Dermis microvascular lymphatic vessel endothelial cell (primary cell): ENCODE data around the gene FLT1. TPM values are rescaled to one million over a fixed set of nuclear protein-coding genes. Genes with fewer than 3 reads are reported as not detected.
A peak's percentile ranks its signal among the peaks of the same experiment; 100 is the strongest.

Source experiments
- DNase-seq, 2 donors: peaks; one replicate each; pipeline versions ENCODE4 v3.0.0 to v3.0.0-alpha.2; 2010; ENCODE audit warnings: low read depth in 2 of 2
- total RNA-seq: library from RNA; depleted of rRNA; stranded (reverse); fragments of >200 nt; gene quantifications from 2 replicates; pipeline ENCODE4 v1.2.1, GENCODE V29; 2014

The FLT1 gene
- total RNA-seq, 1 donor from 2014 or later = 31.6 TPM

DNA sequence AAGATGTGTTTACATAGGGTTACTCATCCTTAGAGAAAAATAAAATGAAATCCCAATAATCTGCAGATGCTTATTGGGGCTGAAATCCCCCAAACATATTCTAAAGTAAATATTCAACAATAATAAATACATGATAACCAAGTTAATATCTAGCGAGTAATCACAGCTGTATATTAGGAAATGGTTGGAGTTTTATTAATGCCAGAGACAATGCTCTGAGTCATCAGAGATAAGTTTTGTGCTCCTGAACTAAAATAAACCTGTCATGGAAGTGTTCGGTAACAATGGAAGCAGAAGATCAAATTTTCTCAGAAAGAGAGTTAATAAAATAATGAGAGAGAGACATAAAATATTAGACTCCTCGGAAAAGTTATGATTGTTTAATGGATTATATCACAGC lies 31.4 kb downstream of the FLT1 start:
- DNase-seq = peak; percentile 30 to 78

DNA sequence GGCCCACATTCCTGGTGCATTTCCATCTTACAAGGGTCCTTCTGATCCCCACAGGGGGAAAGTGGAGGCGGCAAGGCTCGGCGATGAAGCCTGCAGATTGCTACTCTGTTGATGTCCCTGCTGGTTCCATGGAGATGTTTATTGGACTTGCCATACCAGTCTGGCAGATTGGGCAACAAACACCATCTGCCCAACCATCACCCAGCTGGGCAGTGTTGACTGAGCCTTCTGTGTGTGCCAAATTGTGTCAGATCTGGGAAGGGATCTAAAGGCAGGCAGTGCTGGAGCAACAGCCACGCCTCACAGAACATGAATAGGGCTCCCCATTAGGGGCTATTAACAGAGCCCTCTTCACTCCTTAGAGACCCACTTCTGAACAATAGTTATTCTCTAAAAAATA lies 35.0 kb downstream of the FLT1 start:
- no peak for DNase-seq

- DNase-seq = no peak
Measured at GRCh38 chr13:28458608-28459007, 36.3 kb downstream of the FLT1 start.

GRCh38 chr13:28458051-28458450 lies 36.9 kb downstream of the FLT1 start:
- DNase-seq = no peak

DNA sequence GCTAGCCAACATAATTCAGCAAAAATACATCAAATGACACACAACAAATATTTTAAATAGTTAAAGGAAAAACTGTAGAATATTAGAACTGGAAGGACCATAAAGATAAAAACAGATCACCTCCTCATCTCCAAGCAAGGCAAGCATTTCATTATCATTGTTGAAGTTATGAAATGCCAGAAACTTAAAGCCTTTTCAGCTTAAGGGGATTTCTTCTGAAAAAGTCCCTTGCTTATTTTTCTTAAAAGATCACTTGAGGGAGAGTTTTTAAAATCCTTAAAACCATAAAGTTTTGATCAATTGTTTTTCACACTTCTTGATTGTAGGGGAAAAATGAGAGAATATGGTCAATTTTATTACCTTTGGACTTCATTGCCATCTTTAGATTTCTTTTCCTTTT lies 37.4 kb downstream of the FLT1 start:
- no peak for DNase-seq

DNA sequence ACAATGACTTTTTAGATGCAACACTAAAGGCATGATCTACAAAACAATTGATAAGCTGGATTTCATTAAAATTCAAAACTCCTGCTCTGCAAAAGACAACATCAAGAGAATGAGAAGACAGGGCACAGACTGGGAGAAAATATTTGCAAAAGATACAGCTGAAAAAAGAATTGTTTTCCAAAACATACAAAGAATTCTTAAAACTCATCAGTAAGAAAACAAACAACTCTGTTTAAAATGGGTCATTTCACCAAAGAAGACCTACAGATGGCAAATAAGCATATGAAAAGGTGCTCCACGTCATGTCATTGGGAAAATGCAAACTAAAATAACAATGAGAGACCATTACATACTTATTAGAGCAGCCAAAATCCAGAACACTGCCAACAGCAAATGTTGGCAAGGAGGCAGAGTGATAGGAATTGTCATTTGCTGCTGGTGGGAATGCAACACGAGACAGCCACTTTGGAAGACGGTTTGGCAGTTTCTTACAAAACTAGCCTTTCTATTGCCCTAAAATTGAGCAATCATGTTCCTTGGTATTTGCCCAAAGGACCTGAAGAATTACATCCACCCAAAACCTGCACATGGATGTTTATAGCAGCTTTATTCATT lies 39.2 kb downstream of the FLT1 start:
- no peak for DNase-seq

DNA sequence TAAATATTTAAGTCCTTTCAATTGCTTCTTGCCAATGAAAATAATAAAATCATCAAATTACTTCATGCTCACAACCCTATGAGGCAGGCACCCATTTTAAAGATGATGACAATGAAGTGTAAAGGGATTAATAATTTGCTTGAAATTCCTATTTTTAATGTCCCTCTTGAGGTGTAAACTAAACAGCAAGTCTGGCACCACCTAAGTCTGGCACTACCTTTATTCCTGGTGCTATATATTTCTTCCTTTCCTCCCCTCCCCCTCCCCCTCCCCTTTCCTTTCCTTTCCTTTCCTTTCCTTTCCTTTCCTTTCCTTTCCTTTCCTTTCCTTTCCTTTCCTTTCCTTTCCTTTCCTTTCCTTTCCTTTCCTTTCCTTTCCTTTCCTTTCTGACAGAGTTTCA lies 42.2 kb downstream of the FLT1 start:
- DNase-seq = no peak

DNA sequence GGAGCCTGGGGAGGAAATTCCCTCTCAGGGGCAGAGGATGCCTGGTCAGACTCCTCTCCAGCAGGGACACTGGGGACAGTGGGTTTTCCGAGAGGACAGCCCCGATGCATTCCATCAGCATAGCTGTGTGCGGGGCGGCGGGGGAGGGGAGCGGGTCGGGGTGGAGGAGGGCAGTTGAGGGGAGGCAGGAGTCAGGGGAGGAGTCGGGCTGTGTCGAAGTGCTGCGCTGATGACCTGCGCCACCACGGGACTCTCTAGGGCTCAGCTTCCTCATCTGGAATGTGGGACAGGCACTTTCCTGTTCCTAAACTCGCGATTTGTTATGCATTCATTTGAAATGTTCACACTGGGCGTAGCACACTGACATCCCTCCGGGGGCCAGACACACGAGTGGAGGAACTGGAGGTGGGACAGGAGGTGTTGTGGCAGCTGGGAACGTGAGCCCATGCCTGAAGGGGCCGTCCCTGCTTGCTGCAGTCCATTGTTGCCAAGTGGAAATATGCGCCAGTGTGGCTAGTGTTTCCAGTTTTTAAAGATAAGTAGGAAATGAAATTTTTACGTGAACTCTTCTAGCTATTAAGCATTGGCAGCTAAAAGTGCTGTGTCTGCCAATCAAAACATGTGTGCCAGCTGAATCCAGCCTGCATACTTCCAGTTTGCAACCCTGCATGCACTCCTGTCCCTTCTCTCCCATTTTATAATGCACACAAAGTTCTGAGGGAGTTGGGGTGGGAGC lies 43.3 kb downstream of the FLT1 start:
- DNase-seq = peak; percentile 93

GRCh38 chr13:28449826-28450773 lies 44.8 kb downstream of the FLT1 start:
- DNase-seq = peak in 1 of 2 donors; percentile 77

DNA sequence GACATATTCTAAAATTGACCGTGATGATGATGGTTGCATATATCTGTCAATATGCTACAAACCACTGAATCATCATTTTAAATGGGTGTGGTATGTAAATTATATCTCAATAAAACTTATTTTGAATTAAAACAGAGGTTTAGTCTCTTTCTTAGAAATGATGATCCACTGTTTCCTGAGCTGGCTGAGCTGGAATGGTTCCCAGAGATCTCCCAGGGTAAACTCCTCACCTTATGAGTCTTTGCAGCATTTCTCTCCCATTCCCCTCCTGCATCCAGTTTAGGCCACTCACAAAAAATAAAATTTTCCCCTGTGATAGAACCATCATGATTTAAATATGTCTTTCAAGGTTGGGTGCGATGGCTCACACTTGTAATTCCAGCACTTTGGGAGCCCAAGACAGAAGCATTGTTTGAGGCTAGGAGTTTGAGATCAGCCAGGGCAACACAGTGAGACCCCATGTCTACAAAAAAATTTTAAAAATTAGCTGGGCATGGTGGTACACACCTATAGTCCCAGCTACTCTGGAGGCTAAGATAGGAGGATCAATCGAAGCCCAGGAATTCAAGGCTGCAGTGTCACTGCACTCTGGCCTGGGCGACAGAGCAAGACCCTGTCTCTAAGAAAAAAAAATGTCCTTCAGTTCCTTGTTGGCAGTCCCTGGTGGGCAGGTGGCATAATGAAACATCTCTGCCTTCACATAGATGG lies 46.1 kb downstream of the FLT1 start:
- no peak for DNase-seq

GRCh38 chr13:28447989-28448388 lies 46.9 kb downstream of the FLT1 start:
- no peak for DNase-seq

DNA sequence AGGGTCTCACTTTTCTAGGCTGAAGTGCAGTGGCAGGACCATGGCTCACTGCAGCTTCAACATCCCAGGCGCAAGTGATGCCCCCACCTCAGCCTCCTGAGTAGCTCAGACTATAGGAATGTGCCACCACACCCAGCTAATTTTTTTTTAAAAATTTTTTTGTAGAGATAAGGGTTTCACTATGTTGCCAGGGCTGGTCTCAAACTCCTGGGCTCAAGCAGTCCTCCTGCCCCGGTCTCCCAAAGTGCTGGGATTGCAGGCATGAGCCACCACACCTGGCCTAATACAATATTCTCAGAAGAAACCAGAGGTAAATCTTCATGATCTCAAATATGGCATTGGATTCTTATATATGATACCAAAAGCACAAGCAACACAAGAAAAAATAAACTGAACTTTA lies 47.7 kb downstream of the FLT1 start:
- DNase-seq = no peak

DNA sequence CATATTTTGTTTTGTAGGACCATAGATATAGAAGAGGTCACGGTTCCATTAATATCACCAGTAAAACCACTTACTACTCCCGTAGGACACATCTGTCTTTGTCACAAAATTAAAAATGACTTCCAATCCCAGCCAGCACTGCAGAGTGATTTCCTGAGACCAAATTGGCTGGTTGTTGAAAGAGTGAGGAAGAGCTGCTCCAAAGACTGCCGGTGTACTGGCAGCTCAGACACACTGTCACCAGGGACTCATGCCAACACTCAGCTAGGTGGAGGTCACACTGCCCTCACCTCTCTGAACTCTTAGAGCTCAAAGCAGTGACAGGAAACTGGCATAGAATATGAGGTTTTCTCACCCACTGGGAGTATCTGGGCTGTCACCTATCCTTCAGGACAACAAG lies 52.1 kb downstream of the FLT1 start:
- DNase-seq = peak in 1 of 2 donors; percentile 52

DNA sequence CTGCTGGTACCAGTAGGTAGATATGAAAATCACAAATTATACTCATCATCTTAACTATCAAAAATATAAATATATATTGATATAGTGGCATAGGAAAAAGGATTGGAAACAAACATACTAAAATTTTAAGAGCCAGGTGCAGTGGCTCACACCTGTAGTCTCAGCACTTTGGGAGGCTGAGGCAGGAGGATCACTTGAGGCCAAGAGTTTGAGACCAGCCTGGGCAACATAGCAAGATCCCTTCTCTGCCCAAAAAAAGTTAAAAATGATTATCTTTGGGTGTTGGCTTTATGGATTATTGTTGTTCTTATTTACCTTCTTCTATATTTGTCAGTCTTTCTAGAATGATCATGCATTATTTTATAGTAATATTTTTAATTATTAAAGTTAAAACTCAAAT lies 53.4 kb downstream of the FLT1 start:
- DNase-seq = no peak

DNA sequence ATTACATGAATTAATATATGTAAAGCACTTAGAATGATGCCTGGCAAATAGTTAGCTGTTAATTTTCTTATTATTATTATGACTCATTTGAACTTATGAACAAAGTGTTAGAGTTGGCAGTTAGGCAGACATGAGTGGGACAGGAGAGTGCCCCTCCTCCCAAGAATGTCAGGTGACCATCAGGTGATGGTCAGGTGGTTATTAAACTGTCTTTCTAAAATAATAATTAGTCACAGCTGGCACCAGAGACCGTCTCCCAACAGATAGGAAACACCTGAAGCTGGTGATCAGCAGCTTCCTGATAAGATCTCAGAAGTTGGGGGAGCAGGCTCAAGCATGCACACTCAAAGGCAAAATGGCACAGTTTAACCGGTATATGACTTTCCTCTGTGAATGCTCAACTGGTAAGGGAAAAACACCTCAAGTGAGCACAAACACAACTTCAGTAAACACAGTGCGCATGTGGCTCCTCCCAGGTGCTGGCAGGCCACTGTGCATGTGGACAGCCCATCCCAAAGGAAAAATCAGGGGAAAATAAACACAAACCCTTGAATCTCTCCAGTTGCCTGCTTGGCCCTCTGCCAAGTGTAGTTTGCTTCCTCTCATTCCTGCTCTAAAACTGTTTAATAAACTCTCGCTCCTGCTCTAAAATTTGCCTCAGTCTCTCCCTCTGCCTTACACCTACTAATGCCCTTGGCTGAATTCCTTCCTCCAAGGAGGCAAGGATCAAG lies 54.0 kb downstream of the FLT1 start:
- peak in 1 of 2 donors; percentile 78 for DNase-seq

DNA sequence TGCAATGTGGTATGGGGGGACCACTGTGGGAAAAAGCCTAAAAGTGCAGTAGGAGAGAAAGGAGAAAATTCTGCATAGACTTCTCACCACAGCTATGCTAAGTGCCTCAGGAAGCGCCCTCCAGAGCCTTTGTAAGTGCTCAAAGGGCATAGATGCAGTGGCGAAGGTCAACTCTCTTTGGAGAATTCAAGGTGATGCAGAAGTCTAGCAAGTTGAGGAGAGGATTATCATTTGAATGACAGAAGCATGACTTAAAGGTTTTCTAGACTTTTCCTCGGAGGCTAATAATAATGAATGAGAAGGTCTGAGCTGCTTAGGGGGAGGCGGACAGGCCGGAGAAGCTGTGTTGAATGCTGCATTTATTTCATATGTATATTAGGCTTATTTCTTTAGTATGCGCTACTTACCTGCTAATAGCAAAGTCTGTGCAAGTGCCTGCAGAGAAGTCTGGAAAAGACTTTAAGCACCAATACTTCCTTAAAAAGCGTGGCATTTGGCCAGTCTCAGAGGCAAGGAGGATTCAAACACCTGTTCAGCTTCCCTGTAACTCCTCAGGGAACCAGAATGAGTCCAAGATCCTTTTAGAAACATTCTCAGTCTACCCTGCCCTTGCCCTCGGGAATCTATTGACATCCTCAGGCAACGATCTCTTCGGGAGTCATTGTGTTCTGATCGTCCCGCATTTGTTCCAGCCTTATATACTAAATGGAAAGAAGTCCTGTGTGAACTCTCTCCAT lies 56.2 kb downstream of the FLT1 start:
- DNase-seq = no peak

DNA sequence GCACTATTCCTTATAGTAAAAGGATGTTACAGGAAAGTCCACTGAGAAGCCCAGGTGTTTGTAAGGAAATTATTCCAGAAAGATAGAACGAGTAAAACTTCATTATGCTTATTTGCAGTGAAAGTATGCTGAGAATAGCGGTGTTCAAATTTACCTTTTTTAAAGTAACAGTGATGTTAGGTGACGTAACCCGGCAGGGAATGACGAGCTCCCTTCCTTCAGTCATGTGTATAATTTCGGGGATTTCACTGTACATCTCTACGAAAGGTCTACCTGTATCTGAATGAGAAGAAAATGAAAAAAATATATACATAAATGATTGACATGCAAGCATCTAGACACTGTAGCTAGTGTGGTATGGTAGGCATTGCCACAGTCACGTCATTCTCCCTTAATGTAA lies 56.9 kb downstream of the FLT1 start:
- no peak for DNase-seq

DNA sequence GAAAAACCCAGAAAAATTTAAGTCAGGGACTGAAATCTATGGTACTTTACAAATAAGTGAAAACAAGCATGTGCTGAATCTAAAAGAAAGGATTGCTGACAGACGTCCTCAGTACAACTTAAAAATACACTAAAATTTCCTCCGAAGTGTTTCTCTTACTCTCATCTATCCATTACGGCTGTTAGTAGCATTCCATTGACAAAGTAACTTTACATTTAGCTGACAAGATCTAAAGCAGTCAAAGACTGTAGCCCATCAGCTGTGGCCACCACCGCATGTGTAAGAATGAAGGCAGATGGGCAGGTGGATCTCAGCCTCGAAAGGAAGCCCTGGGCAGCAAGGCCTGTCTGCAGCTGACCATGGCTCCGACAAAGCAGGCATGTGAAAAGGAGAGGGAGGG lies 59.0 kb downstream of the FLT1 start:
- no peak for DNase-seq

- no peak for DNase-seq
Measured at GRCh38 chr13:28434926-28435325, 60.0 kb downstream of the FLT1 start.

DNA sequence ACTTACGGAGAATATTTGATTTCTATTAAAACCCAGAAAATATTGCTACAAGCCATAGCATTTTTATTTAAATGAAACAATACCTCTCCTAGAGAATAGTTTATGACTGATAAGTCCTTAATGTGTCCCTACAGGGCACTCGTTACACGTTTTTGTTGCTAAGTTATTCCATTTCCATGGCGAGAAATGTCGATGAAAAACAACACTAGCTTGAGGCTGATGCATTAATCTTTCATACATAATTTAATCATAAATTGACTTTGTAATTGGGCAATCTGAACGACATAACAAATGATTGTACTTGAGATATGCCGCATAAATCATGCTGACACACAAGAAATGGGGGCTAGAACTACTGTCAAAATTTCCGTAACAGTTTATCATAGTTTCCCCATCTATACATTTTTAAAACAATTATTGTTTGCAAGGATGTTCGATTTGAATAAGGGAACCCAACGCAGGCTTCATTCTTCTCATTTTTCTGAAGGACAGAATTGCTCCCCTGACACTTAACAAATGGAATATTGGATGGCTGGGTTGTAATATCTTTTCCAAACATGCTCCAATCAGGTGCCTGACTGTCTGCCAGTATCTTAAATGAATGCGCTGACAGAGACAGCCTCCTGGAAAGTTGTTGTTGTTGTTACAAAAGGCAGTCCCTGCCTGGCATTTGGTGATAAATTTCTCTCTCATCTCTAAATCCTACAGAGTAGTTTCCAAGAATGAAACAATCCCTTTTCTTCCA lies 61.9 kb downstream of the FLT1 start:
- DNase-seq = no peak
